Endodermal cell (in vitro differentiated cells): ENCODE results near the gene FAM162A. TPM values are rescaled to one million over a fixed set of nuclear protein-coding genes. Genes with fewer than 3 reads are reported as not detected.
"Not testable (repeated sequence)": the region's sequence is repeated elsewhere in the genome, so short reads cannot be mapped to it uniquely, and the experiment has no call there.

ENCODE experiments used
- DNase-seq: peaks from one replicate; pipeline ENCODE4 v3.0.0-alpha.2; 2017
- H3K27ac ChIP-seq: 2 replicates; pipeline ENCODE4 v1.5.1; 2013; ENCODE audit warnings: mild to moderate bottlenecking, low read depth, low read length, moderate library complexity
- H3K27me3 ChIP-seq: 2 replicates; pipeline ENCODE4 v1.6.1; 2013; ENCODE audit warnings: mild to moderate bottlenecking, low read length, moderate library complexity; ENCODE audit not compliant: insufficient read depth, control insufficient read depth, poor library complexity, severe bottlenecking
- H3K36me3 ChIP-seq: 2 replicates; pipeline ENCODE4 v1.7.0; 2013; ENCODE audit warnings: mild to moderate bottlenecking, low read length, moderate library complexity; ENCODE audit not compliant: control insufficient read depth, insufficient read depth
- H3K4me1 ChIP-seq: one replicate; pipeline ENCODE4 v1.7.0; 2013; ENCODE audit warnings: low read length; ENCODE audit not compliant: control insufficient read depth, insufficient read depth
- H3K4me3 ChIP-seq: 2 replicates; pipeline ENCODE4 v1.5.1; 2013; ENCODE audit warnings: mild to moderate bottlenecking, low read length, moderate library complexity
- H3K9ac ChIP-seq: 2 replicates; pipeline ENCODE4 v1.6.1; 2013; ENCODE audit warnings: mild to moderate bottlenecking, low read length, moderate library complexity; ENCODE audit not compliant: poor library complexity, severe bottlenecking; ENCODE audit errors: extremely low read depth
- H3K9me3 ChIP-seq: 2 replicates; pipeline ENCODE4 v1.6.1; 2013; ENCODE audit warnings: mild to moderate bottlenecking, low read length, moderate library complexity; ENCODE audit not compliant: control insufficient read depth
- H3K27ac Mint-ChIP-seq: 2 replicates; pipeline ENCODE4 v1.8.0; 2020; ENCODE audit warnings: mixed read lengths
- H3K27me3 Mint-ChIP-seq: 2 replicates; pipeline ENCODE4 v1.8.0; 2021; ENCODE audit warnings: mild to moderate bottlenecking, mixed read lengths; ENCODE audit not compliant: insufficient read depth
- H3K36me3 Mint-ChIP-seq: 2 replicates; pipeline ENCODE4 v1.8.0; 2020; ENCODE audit warnings: low read depth, mixed read lengths
- H3K4me1 Mint-ChIP-seq: 2 replicates; pipeline ENCODE4 v1.8.0; 2020; ENCODE audit warnings: mixed read lengths
- H3K4me3 Mint-ChIP-seq: 2 replicates; pipeline ENCODE4 v1.8.0; 2020; ENCODE audit warnings: mild to moderate bottlenecking, moderate library complexity, mixed read lengths
- H3K9me3 Mint-ChIP-seq: 2 replicates; pipeline ENCODE4 v1.8.0; 2020; ENCODE audit warnings: mild to moderate bottlenecking, mixed read lengths
- WGBS, 2 experiments: methylation state at CpG; one replicate each; pipeline versions ENCODE4 v1.1.5 to v1.1.7; 2013; ENCODE audit warnings: missing lambda C conversion rate in 2 of 2, mixed read lengths in 1 of 2; ENCODE audit not compliant: insufficient coverage in 1 of 2, insufficient read length in 1 of 2; 5-methylcytosine and 5-hydroxymethylcytosine counted together
- total RNA-seq, 2 donors: library from RNA; stranded (reverse); fragmentation: NEBNext Ultra II Directional in 1 of 2; extraction: Animal tissue kit (Norgen Biotek cat#: 25700) in 1 of 2; gene quantifications; 2 replicates in 1 of 2; 3 replicates in 1 of 2; pipeline ENCODE4 v1.2.1, GENCODE V29; 2021
- TF ChIP-seq, protein P1 (sequence below): fragments of 200-600 bp; sonication (generic); conservative IDR thresholded peaks from 2 replicates; pipeline ENCODE4 v1.5.0; 2021; ENCODE audit warnings: antibody characterized with exemption, mild to moderate bottlenecking

FAM162A gene
- total RNA-seq, 2 donors from 2014 or later = 40.9 to 61.7 TPM

- TF ChIP-seq, protein P1, sequence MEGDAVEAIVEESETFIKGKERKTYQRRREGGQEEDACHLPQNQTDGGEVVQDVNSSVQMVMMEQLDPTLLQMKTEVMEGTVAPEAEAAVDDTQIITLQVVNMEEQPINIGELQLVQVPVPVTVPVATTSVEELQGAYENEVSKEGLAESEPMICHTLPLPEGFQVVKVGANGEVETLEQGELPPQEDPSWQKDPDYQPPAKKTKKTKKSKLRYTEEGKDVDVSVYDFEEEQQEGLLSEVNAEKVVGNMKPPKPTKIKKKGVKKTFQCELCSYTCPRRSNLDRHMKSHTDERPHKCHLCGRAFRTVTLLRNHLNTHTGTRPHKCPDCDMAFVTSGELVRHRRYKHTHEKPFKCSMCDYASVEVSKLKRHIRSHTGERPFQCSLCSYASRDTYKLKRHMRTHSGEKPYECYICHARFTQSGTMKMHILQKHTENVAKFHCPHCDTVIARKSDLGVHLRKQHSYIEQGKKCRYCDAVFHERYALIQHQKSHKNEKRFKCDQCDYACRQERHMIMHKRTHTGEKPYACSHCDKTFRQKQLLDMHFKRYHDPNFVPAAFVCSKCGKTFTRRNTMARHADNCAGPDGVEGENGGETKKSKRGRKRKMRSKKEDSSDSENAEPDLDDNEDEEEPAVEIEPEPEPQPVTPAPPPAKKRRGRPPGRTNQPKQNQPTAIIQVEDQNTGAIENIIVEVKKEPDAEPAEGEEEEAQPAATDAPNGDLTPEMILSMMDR = no peak
- peaks cover 43% of the 10 kb centered on the region for H3K9me3 ChIP-seq
- peaks cover 74% of the 10 kb centered on the region for H3K36me3 ChIP-seq
- DNase-seq = peak; percentile 91
- H3K9me3 Mint-ChIP-seq = peaks cover 54% of the 10 kb centered on the region
- H3K27ac ChIP-seq = no peak overlapping the region
- no peaks in the 10 kb centered on the region for H3K4me1 ChIP-seq
- H3K27ac Mint-ChIP-seq = peak overlapping the region; percentile 71
- WGBS, 2 experiments = 47 to 50% methylated on average over 7 to 10 of the region's 10 CpGs
- H3K9ac ChIP-seq = no peak overlapping the region
- no peak overlapping the region for H3K4me3 Mint-ChIP-seq
- no peaks in the 10 kb centered on the region for H3K27me3 Mint-ChIP-seq
- H3K36me3 Mint-ChIP-seq = peaks cover 98% of the 10 kb centered on the region
- H3K4me1 Mint-ChIP-seq = peaks cover 10% of the 10 kb centered on the region
- peak overlapping the region; percentile 51 for H3K4me3 ChIP-seq
- no peaks in the 10 kb centered on the region for H3K27me3 ChIP-seq
Measured at GRCh38 chr3:122443090-122443489, 59.1 kb downstream of the FAM162A start.

DNA sequence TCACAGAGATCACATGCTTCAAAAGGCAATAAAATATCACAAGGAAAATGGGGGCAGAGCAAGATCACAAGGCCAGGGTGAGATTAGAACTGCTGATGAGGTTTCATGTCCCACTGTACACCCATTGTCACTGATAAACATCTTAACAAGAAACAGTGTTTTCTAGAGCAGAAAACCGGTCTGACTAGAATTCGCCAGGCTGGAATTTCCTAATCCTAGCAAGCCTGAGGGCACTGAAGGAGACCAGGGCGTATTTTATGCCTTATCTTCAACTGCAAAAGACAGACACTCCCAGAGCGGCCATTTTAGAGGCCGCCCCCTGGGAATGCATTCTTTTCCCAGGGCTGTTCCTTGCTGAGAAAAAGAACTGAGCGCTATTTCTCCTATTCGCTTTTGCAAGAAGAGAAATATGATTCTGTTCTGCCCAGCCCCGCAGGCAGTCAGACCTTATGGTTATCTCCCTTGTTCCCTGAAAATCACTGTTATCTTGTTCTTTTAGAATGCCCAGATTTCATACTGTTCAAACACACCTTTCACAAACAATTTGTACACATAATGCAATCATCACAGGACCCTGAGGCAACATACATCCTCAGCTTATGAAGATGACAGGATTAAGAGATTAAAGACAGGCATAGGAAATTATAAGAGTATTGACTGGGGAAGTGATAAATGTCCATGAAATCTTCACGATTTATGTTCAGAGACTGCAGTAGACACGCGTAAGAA, 59.9 kb downstream of the FAM162A start:
- not testable (repeated sequence) for H3K27me3 ChIP-seq, H3K4me1 ChIP-seq, H3K9ac ChIP-seq, H3K4me1 Mint-ChIP-seq, H3K27me3 Mint-ChIP-seq, H3K4me3 Mint-ChIP-seq
- peak overlapping the region; percentile 4 for H3K27ac ChIP-seq
- H3K9me3 ChIP-seq = peaks cover 38% of the 10 kb centered on the region
- peak overlapping the region; percentile 71 for H3K27ac Mint-ChIP-seq
- H3K9me3 Mint-ChIP-seq = peaks cover 60% of the 10 kb centered on the region
- DNase-seq = peak; percentile 75
- H3K36me3 ChIP-seq = peaks cover 77% of the 10 kb centered on the region
- peaks cover 98% of the 10 kb centered on the region for H3K36me3 Mint-ChIP-seq
- H3K4me3 ChIP-seq = peak overlapping the region; percentile 51
- WGBS, 2 experiments = 94% methylated on average over 9 to 11 of the region's 11 CpGs

DNA sequence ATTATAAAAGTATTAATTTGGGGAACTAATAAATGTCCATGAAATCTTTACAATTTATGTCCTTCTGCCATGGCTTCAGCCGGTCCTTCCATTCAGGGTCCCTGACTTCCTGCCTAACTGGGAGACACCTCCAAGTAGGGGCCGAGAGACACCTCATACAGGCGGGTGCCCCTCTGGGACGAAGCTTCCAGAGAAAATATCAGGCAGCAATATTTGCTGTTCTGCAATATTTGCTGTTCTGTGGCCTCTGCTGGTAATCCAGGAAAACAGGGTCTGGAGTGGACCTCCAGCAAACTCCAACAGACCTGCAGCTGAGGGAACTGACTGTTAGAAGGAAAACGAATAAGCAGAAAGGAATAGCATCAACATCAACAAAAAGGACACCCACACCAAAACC, 60.5 kb downstream of the FAM162A start:
- H3K27ac ChIP-seq, H3K4me1 ChIP-seq, H3K9ac ChIP-seq, H3K4me1 Mint-ChIP-seq, H3K27ac Mint-ChIP-seq, H3K27me3 ChIP-seq, H3K27me3 Mint-ChIP-seq, DNase-seq, H3K4me3 Mint-ChIP-seq: not testable (repeated sequence)
- Histone ChIP-seq H3K9me3 (peaks cover 38% of the 10 kb centered on the region), H3K36me3 (peaks cover 77% of the 10 kb centered on the region), H3K4me3 (peak overlapping the region; percentile 51)
- 93 to 100% methylated on average over 1 to 5 of the region's 5 CpGs for WGBS, 2 experiments
- peaks cover 62% of the 10 kb centered on the region for H3K9me3 Mint-ChIP-seq
- H3K36me3 Mint-ChIP-seq = peaks cover 98% of the 10 kb centered on the region

GRCh38 chr3:122448218-122448617, 64.2 kb downstream of the FAM162A start:
- H3K36me3 Mint-ChIP-seq = peaks cover 90% of the 10 kb centered on the region
- H3K4me1 ChIP-seq, H3K27ac ChIP-seq, DNase-seq, H3K27me3 ChIP-seq, H3K4me3 Mint-ChIP-seq, H3K4me1 Mint-ChIP-seq, H3K4me3 ChIP-seq, H3K9ac ChIP-seq, H3K27me3 Mint-ChIP-seq, H3K27ac Mint-ChIP-seq: not testable (repeated sequence)
- WGBS, 2 experiments = 95 to 96% methylated on average over 3 to 6 of the region's 6 CpGs
- H3K36me3 ChIP-seq = peaks cover 70% of the 10 kb centered on the region
- peaks cover 37% of the 10 kb centered on the region for H3K9me3 ChIP-seq
- H3K9me3 Mint-ChIP-seq = peaks cover 55% of the 10 kb centered on the region
